ENCODE measurements around the gene AQP2.
"Not testable (repeated sequence)": the region's sequence is repeated elsewhere in the genome, so short reads cannot be mapped to it uniquely, and the experiment has no call there.

The AQP2 gene

DNA sequence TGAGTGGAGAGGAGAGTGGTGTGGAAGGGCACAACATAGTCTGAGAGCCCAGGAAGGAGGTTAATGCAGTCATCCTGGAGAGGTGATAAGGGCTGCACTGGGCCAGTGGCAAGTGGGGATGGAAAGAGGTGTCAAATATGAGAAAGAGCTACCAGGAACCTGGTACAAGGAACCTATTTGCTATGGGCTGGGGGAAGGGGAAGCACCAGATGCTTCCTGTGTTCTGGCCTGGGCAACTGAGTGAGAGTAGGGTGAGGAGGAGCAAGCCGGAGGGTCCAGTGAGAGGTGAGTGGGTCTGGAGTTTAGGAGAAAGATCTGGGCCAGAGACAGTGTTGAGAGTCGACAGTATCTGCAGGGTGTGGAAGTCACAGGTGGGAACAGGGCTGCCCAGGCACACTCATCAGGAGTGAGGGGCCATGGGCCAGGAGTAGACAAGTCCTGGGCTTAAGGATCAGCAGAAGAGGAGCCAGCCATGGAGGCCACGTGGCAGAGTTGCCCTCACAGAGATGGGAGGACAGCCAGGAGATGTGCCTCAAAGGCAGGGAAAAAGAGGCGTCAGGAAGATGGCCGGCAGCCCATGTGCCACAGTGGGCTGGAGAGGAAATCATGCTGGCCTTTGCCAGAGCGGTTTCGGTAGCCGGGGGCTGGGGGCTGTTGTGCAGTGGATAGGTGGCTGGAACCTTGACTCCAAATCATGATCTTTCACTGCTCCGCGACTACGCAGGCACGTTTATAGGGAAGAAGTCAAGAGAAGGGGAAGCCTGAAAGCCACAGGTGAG, 19.3 kb downstream of the AQP2 start:
- no peak for DNase-seq (ENCODE audit: low read depth)

DNA sequence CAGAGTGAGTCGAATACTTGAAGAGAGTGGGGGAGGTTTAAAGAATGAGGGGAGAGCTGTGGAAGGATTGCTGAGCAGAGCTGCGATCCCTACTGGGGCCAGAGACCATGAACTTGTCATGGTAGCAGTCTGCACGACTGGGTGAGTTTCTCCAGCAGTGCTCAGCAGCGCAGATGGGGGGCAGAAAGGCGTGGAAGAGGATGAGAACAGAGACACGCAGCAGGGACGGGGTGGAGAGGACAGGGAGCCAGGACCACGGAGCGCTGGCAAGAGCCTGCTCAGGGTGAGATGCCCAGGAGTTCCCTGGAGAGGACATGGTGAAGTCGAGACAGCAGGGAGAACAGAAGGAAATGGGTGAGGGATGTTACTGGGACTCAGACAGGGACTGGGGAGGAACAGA, 20.1 kb downstream of the AQP2 start:
- no peak for DNase-seq (ENCODE audit: low read depth)

DNA sequence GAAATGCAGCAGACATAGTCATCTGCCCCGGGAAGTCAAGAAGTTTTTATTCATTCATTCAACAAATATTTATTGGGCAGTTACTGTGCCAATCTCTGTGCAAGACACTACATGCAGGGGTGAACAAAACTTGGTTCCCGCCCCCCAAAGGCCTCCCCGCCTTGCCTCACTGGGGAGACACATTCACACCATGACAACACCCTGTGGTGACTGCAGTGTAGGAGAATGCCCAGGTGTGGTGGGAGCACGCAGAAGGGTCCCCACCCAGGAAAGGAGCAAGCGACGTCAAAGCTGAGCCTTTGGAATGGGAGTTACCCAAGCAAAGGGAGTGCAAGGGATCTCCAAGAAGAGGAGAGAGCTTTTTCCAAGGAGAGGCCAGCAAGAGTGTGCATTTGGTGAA, 20.6 kb downstream of the AQP2 start:
- no peak for DNase-seq (ENCODE audit: low read depth)

DNA sequence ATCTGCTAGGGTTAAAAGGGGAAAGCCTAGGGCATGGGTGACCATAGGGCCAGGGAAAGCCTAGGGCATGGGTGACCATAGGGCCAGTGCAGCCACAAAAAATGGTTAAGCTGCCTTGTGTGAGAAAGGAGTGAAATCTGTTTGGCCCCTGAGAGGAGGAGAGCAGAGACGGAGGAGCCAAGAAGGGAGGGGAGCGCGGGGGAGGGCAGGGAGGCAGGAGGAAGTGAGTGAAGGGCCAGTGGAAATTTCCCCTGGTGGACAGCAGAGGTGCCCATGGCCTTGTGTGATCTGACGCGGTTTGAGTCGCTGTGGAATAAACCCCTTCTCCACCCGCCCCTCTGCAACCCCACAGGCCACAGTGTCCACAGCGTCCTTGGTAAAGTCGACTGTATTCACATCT, 21.6 kb downstream of the AQP2 start:
- DNase-seq (ENCODE audit: low read depth) = no peak

DNA sequence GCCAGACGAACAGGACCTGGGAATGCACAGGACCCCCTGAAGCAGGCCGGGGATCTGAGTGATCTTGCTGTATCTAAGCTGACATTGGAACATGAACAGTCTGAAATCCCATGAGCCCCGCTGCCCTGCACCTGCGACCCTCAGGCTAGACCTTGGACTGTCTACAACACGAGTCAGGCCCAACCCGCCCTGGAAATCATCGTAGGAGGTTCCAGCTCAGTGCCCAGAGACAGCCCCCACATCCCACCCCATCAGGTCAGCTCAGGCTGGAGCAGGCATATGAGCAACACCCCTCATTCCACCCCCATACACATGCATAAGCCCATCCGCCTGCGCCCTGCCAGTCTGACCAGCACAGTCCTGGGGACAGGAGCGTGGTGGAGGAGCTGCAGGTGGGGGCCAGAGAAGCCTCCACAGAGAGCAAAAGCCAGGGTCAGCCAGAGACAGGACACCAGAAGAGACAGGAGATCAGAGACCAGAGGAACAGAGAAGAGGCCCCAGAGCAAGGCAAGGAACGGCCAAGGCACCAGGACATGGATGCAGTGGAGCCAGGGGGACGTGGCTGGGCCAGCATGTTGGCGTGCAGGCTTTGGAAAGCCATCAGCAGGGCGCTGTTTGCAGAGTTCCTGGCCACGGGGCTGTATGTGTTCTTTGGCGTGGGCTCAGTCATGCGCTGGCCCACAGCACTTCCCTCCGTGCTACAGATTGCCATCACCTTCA, 22.3 kb downstream of the AQP2 start, which contains the start of gene AQP6:
Gene AQP6, plus strand, starts transcription at position 307 of the 720 bp plus-strand sequence. Its CDS starts 227 bp downstream, at position 534.
- no peak for DNase-seq (ENCODE audit: low read depth)

DNA sequence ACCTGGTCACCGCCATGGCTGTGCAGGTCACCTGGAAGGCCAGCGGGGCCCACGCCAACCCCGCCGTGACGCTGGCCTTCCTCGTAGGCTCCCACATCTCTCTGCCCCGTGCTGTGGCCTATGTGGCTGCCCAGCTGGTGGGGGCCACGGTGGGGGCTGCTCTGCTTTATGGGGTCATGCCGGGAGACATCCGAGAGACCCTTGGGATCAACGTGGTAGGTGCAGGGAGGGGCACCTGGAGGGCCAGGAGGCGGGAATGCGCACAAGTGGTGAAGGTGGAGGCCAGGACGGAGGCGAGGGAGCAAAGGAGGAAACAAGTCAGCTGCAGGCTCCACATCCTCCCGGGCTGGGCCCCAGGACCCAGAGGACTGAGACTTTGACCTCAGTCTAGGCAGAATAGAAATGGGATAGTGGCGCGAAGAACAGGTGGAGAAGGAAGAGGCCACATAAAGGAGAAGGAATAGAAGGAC, 22.9 kb downstream of the AQP2 start:
- no peak for DNase-seq (ENCODE audit: low read depth)

DNA sequence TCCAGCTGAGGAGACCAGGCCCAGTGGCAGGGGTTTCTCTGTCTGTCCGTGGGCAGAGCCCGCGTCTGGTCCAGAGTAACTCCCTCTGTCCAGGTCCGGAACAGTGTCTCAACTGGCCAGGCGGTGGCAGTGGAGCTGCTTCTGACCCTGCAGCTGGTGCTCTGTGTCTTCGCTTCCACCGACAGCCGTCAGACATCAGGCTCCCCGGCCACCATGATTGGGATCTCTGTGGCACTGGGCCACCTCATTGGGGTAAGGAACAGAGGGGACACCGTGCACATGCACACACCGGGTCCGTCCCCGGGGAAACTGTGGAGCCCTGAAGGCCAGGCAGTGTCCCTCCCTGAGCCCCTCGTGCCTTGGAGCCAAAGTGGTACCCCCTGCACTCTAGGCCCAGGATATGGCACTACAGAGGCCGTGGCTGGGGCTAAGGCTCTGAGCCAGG, 23.7 kb downstream of the AQP2 start:
- DNase-seq (ENCODE audit: low read depth) = no peak

DNA sequence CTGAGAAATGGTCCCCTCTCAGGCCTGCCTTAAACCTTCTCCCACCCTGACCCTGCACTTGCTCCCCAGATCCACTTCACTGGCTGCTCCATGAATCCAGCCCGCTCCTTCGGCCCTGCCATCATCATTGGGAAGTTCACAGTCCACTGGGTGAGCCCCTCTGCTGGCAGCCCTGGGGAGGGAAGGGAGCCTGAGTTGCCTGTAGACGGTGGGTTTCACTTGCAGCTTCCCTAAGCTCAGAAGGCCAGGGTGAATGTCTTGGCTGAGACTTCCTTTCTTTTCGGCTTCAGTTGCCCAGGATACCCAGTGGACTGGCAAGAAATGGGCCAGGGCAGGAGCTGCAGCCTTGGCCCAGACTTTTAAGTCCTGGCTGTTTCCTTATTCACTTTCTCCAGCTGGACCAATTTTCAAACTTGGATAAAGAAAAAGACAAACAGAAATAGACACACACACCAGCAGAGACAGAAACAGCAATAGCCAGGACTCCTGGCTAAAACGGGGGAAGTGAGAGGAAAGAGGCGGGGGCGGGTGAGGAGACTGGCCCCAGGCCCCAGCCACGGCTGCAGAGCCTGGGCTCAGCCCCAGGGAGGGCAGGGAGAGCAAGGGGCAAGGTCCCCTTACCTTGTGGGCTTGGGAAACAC, 24.3 kb downstream of the AQP2 start:
- DNase-seq (ENCODE audit: low read depth) = no peak

DNA sequence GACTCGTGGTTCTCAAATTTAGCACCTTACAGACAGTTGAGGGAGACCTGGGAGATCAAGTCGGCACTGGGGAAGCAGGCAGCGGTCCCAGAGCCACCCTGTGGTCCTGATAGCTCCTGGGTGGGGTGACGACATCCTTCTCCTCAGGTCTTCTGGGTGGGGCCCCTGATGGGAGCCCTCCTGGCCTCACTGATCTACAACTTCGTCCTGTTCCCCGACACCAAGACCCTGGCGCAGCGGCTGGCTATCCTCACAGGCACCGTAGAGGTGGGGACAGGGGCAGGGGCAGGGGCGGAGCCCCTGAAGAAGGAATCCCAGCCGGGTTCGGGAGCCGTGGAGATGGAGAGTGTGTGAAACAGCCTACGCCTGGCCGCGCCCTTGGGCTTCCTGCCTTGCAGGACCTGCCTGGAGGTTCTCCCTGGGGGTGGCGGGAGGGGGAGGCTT, 24.8 kb downstream of the AQP2 start:
- no peak for DNase-seq (ENCODE audit: low read depth)

DNA sequence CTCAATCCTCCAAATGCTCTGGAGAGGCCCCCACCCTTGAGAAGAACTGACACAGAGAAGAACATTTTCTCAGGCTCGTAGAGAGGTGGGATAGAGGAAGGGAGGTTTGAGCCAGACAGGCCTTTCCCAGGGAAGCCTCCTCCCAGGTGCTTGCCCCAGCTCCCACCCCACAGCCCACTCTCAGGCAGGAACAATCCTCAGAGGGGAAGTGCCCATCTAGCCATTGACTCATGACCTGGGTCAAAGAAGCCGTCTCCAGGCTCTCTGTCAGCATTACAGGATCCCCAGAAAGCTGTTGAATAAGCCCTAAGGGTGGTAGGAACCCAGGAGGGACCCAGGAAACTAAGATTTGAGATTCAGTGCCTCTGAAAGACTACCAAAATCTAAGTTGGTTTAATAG, 26.0 kb downstream of the AQP2 start:
- no peak for DNase-seq (ENCODE audit: low read depth)

DNA sequence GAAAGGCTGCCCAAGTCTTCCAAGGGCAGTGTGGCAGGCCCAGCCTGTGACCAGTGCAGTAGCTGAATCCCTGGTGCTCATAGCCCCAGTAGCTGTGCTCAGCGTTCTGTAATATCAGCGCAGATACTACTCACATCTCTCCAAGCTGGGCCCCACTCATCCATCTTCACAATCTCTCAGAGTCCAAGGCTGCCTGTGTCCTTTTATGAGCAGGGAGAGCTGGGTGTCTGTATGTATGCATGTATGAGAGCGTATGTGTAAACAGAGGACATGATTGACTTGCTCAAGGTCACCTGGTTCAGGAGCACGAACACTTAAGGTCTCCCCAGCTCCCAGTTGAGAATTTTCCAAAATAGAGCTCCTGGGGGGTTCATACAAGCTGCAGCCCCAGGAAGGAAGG, 27.6 kb downstream of the AQP2 start:
- DNase-seq (ENCODE audit: low read depth) = no peak

DNA sequence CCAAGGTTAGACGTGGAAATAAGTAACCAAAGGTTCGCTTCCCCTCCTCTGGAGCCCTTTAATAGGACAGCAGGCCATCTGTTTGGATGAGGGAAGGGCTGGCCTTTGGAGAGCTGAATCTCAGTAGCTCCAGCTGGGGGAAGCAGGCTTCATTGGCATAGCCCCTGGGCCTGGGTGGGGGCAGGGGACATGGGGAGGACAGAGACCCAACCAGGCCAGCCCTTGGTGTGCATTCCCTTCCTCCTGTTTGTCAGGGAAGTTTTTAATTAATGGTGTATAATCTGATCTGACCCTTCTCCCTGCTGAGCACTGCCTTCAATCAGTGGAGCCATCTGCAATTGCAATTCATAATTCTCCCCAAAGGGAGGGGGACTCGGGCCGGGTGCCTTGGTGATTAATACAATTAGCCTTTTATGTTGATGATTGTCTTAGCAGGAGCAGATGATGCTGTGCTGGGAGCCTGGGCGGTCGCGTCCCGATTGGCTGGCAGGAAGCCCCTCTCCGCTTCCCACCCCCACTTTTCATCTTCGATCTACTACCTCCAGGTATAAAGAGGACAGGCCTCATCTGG, 28.6 kb downstream of the AQP2 start:
- no peak for DNase-seq (ENCODE audit: low read depth)

DNA sequence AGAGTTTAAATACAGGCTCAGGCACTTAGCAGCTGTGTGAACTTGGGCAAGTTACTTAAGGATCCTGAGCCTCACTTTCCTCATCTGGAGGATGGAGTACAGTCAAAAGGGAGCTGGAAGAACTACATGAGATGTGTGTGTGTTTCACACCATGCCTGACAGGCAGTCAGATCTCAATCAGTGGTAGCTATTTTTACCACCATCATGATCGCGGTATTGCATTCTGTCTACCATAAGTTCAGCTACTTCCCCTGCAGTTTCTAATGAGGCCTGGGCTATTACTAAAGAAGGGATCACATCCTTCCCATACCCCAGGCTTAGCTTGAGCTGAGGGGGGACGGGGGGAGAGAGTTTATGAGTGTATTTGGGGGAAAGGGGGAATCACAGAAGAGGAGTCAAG, 29.3 kb downstream of the AQP2 start:
- no peak for DNase-seq (ENCODE audit: low read depth)

DNA sequence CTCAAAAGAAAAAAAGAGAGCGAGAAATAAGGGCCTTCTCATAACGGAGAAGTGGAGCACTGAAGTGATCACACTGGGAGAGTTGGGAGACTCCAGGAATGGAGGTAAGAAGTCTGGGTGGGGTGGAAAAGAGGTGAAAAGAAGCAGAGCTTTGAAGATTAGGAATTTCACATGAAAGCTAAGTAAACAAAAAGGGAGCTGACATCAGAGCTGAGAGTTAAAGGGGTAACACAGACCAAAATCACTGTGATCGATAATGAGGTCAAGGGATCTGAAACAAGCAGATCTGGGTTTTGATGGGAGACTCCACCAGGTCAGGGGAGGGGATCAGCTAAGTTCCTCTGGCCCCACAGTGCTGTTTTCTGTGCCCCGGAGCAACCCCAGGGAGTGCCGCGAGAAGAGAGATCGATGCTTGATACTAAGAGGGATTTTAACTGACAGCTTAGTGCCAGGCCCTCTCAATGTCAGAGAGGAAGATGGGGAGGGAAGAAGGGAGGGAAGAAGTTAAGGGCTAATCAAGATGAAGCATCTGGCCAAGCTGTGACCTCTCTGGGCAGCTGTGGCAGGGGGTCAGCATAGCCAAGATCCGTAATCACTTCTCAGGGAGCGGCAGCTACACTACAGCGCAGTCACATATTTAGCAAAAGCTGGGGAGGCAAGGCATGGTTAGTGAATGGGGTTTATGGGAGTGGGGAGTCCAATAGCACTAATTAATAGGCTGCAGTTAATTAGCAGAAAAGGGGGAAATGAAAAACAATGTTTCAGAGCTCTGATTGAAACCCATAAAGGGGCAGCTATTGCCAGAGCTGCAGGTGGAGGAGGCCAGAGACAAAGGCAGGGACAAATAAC, 30.2 kb downstream of the AQP2 start:
- no peak for DNase-seq (ENCODE audit: low read depth)

DNA sequence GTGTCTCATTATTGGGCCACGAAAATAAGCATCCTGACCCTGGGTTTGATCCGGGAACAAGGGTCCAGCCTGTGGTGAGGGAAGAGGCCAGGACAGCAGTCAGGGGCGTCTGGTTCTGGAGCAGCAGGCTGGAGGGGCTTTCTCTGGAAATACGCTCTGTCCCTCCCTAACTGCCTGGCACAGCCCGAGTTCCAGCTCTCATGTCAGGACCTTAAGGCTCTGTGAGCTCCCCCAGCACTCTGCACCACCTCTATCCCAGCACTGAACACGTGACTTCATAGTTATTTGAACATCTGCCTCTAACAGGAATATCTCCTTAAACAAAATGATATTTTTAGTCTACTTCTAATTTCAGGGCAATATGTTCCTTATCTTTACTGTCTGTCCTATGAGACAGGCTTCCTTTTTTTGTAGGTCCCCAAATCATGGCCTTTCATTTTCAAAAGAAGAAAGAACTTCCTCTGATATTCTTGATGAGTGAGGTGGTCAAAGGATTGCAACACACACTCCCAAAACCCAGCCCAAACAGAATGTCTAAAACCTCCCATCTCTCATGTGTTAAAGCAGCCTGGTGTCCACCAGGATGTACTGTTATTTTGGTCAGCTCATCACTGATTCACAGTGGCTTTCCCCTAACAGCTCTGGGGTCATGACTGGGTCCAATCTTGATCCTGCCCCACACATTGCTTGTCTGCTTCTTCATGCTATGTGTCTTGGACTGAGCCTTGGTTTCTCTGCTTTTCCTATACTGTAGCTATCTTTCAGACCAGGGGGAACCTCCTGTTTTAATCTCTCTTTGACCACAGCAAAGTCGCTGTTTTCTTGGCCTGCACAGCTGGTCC, 31.9 kb downstream of the AQP2 start:
- DNase-seq (ENCODE audit: low read depth) = no peak

DNA sequence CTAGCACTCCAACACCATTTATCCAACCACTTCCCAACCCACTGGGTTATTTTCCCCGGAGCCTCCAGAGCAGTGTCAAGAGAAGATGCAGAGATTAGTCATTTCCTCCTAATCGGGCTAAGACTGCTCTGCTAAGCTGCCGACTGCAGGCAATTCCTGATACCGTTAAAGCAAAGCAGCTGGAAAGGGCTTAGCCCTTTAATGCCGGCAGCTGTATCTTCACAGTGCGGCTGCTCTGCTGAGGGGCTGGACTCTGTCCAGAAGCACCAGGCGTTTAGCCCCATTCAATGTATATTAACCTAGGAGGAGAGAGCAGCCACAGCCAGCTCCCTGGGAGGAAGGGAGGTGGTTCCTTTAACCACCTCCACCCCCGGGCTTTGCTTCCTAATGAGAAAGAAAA, 33.4 kb downstream of the AQP2 start:
- no peak for DNase-seq (ENCODE audit: low read depth)

DNA sequence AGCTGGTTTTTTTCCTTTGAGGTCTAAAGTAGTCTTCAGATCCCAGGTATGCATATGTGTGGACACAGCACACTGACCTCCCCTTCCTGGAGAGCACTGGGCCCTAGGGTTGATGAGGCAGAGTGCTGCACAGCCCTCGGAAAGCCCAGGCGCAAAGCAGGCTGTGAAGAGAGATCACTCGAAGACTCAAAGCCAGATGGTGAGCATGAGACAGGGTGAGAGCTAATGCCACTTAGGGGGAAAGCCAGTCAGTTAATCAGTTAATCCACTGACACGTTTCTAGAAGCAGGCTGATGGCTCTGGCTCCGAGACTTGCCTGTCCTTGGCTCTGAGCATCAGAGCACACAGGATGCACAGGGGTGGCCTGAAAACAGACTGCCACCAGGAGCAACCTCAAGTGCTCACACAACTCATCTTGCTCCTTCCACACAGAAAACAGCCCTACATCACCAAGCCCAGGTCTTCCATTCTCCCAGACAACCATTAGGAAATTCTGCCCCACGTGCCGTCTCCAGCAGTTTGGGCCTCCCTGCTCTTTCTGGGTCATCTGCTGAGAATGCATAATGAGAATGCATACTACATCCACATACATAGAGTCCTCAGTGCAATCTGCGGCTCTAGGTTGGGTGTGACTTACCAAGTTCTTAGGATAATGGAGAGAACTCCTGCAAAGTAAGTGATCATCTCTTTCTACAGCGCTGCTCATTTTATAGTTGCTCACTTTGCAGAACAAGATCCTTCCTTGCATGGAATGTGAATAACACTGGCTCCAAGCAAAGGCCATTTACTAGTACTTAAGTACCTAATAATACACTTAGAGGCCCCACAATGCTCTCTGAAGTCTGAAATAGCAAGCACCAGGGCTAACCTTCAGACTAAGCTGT, 34.2 kb downstream of the AQP2 start:
- DNase-seq (ENCODE audit: low read depth) = no peak

DNA sequence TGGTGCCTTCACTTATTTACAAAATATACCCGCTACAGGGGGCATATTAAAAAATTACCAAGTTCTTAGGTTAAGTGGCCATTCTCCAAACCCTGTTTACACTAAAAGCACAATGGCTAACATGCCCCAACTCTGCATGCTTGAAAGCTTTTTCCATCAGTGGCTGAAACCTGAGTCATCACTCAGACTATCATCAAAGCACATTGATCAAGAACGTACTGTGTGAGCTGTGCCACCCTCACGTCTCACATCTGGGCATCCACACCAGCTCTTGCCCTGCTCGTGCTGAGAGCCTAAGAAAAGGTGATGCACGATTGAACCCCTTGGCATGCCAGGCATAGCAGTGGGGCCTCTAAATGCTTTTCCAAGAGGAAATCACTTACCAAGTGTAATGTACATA, 35.4 kb downstream of the AQP2 start:
- no peak for DNase-seq (ENCODE audit: low read depth)

DNA sequence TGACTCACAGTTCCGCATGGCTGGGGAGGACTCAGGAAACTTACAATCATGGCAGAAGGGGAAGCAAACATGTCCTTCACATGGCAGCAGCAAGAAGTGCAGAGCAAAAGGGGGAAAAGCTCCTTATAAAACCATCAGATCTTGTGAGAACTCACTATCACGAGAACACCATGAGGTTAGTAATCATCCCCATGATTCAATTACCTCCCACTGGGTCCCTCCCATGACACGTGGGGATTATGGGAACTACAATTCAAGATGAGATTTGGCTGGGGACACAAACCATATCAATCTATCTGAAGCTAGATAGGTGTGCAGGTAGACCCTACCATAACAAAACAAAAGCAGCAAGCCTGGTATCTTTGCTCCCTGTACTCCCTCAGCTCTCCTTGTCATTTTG, 35.9 kb downstream of the AQP2 start:
- not testable (repeated sequence) for DNase-seq (ENCODE audit: low read depth)
